ENCODE results near the gene ZNF883.

Gene ZNF883

DNA sequence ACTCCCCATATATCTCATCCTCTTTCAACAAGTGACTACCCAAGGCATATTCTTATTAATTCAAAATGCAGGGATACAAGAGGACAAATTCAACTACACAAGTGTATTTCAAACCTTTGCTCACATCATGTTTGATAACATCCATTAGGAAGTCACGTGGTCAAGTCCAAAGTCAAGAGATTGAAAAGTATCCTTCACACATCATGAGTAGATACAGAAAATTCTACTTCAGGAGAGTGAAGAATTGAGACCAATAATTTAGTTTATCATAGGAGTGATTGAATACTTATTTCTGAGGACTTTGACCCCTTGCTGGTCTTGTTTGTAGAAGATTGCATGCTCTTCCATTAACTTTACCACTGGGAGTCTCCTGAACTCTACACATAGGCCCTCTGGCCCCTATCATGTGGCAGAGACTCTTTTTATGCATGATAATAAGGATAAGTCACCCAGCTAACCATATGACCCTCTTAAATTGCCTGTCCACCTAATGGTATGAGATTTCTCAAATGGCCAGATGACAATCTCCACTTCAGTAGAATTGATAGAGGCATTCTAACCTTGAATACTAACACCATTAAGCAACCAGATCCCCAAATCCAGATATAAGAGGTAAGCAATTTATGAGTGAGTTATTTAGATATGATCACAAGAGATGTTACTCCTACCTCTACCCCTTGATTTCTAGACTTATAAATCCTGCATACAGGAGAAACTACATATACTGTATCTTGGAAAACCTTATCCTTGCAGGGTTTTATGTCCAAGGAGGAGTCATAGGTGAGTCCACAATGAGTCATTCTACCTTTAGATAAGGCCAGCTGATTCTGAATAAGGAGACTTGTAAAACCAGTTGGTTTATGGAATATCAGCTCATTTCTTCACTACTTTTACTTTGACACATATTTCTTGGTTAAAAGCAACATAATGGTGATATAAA, 94.7 kb downstream of the ZNF883 start:
- no peak for DNase-seq

GRCh38 chr9:112914524-112914923, 97.5 kb downstream of the ZNF883 start:
- DNase-seq: no peak

- no peak for DNase-seq
Observed at GRCh38 chr9:112913326-112913725, 98.7 kb downstream of the ZNF883 start.

- DNase-seq: no peak
Observed at GRCh38 chr9:112912636-112913035, 99.4 kb downstream of the ZNF883 start.

DNA sequence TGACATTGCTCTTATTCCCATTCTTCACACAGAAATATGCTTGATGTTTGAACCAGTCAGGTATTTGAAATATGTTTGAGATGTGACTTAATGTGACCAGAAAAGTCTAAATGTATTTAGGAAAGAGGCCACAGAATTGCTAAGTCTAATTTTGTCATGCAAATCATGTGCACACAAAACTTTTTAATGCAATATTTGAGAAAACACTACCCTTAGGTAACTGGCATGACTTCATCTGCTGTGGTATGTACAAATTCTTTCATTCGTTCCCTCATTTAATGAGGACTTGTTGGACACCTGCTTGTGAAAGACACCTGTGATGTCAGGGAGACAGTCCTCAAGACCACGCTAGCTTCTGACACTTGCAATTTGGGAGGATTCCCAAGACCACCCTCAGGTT, 100.3 kb downstream of the ZNF883 start:
- no peak for DNase-seq

Data from stimulated activated CD4-positive, alpha-beta T cell treated with anti-CD3 and anti-CD28 coated beads, Interleukin-12 subunit alpha, Interleukin-12 subunit beta, amount 100 ng/mL, for 4 hours (primary cell).